HG02588 (cell line): ENCODE data around the gene LSMEM2.

Experiments
- ATAC-seq: cut with Tn5 transposase; IDR thresholded peaks from one replicate; pipeline ENCODE4 v1.9.1; 2021; ENCODE audit warnings: mild to moderate bottlenecking, moderate library complexity; ENCODE audit not compliant: unreplicated experiment

The LSMEM2 gene

DNA sequence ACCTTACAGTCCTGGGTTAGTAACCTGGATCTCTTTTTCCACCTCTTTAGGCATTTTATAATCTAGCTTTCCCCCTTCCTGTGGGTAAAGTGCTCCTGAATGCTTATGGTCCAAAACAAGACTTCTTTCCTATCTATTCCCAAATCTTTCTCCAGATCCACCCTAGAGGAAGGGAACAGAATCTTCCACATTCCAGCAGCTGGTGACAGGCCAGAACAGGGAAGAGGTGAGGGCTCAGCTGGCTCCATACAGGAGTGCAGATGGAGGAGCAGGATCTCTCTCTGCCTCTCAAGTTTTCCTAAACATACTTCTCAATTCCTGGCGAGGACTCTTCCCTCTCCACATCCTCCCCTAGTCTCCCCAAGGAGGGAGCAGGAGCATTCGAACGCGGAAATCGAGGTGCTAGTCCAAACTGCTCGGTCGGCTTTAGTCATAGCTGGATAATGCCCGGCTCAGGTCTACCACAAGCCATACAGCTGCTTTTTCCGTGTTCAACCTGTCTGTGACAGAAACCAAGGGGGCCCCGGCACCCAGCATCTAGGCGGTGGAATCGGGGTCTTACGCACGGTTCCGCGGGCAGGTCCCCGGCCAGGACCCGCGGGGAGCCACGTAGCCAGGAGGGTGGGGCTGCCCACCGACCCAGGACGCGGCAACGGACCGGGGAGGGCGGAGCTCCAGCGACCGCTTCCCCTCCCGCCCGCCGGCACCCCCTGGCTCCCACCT lies 57.7 kb downstream of the LSMEM2 start:
- peak; percentile 27 for ATAC-seq

DNA sequence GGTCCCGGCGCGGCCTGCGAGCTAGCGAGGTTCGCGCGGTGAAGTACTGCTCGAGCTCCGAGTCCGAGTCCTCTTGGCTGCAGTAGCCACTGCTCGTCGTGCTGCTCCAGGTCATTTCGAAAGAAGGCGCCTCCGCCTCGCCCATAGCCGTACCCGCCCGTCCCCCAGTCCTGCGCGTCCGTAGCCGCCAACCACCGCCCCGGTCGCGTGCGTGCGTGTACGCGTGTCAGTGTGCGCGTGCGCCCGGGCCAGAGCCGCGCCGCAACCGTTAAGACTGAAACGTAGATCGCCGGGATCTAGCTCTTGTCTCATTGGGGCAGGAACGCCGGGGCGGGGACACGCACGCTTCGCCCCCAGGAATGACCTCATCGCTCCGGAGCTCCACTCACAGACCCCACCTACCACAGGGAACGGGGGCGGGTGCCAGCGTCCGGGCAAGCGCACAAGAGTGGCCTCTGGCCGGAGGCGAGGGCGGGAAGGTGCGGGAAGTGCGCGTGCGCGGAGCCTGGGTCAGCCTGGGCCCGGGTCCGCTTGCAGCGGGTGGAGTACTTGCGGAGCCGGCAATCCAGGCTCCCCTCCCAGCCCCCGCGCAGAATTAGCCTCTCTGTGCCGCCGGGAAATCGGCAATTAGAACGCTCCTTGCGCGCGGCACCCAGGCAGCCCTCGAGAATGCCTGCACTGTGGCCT lies 58.4 kb downstream of the LSMEM2 start:
- peak; percentile 73 for ATAC-seq
